Progenitor cell of endocrine pancreas (in vitro differentiated cells): ENCODE measurements around the gene NR5A2. TPM values are rescaled to one million over a fixed set of nuclear protein-coding genes. Genes with fewer than 3 reads are reported as not detected.

Source experiments
- DNase-seq: peaks from one replicate; pipeline ENCODE4 v3.0.0; 2021; ENCODE audit warnings: low spot score; ENCODE audit not compliant: unreplicated experiment
- H3K27ac Mint-ChIP-seq: 2 replicates; pipeline ENCODE4 v1.8.0; 2021; ENCODE audit warnings: mild to moderate bottlenecking, moderate library complexity, mixed read lengths
- H3K27me3 Mint-ChIP-seq: 2 replicates; pipeline ENCODE4 v1.8.0; 2021; ENCODE audit warnings: mixed read lengths
- H3K36me3 Mint-ChIP-seq: 2 replicates; pipeline ENCODE4 v1.8.0; 2022; ENCODE audit warnings: mixed read lengths; ENCODE audit not compliant: insufficient read depth
- H3K4me1 Mint-ChIP-seq: 2 replicates; pipeline ENCODE4 v1.8.0; 2021; ENCODE audit warnings: low read depth, mixed read lengths
- H3K4me3 Mint-ChIP-seq: 2 replicates; pipeline ENCODE4 v1.8.0; 2021; ENCODE audit warnings: low read depth, mild to moderate bottlenecking, moderate library complexity, mixed read lengths
- H3K9me3 Mint-ChIP-seq: 2 replicates; pipeline ENCODE4 v1.8.0; 2021; ENCODE audit warnings: low read depth, mixed read lengths
- total RNA-seq: library from RNA; stranded (reverse); gene quantifications from 2 replicates; pipeline ENCODE4 v1.2.1, GENCODE V29; 2021
- TF ChIP-seq, protein P1 (sequence below): fragments of 200-600 bp; sonication (generic); IDR thresholded peaks from one replicate; pipeline ENCODE4 v1.5.0; 2021; ENCODE audit warnings: antibody characterized with exemption, mild to moderate bottlenecking; ENCODE audit not compliant: unreplicated experiment

NR5A2 gene
- total RNA-seq, 1 donor from 2014 or later: 23.2 TPM

DNA sequence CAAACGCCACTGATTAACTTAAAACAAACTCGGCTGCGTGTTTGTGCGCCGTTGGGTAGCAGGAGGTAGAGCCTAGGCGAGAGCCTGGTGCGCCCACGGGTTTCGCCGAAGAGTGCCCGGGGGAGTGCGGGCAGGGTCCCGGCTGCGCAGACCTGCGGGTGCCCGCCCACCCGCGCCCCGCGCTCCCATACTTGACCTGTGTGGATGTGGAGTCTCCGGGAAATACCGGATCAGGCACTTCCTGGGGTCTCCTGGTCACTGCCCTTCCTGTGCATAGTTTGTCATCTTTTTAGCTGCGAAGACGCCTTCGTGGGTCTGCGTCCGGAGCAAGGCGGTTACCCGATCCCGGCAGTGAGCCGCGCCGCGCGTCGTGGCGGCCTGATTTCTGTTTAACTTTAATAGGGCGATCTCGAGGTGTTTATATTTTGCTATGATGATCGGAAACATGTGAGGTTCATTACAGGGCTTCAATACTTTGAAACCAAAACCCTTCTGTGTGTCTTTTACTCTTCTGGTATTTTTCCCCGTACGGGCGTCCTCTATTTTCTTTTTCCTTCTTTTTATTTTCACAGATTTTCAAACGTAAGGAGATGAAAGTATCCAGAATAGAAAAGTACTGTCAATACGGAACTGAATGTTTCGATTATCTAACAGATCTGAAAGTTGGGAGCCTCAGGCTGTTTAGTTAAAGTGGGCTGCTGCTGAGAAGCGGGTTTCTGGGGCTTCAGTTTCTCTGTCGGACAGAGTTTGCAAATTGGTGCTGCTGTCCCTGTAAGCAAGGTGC lies 15.2 kb downstream of the NR5A2 start:
- peaks cover 33% of the 10 kb centered on the region for H3K4me1 Mint-ChIP-seq
- peaks cover 48% of the 10 kb centered on the region for H3K27me3 Mint-ChIP-seq
- TF ChIP-seq, protein P1, sequence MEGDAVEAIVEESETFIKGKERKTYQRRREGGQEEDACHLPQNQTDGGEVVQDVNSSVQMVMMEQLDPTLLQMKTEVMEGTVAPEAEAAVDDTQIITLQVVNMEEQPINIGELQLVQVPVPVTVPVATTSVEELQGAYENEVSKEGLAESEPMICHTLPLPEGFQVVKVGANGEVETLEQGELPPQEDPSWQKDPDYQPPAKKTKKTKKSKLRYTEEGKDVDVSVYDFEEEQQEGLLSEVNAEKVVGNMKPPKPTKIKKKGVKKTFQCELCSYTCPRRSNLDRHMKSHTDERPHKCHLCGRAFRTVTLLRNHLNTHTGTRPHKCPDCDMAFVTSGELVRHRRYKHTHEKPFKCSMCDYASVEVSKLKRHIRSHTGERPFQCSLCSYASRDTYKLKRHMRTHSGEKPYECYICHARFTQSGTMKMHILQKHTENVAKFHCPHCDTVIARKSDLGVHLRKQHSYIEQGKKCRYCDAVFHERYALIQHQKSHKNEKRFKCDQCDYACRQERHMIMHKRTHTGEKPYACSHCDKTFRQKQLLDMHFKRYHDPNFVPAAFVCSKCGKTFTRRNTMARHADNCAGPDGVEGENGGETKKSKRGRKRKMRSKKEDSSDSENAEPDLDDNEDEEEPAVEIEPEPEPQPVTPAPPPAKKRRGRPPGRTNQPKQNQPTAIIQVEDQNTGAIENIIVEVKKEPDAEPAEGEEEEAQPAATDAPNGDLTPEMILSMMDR: no peak
- no peak for DNase-seq
- peaks cover 11% of the 10 kb centered on the region for H3K36me3 Mint-ChIP-seq
- no peaks in the 10 kb centered on the region for H3K9me3 Mint-ChIP-seq
- H3K4me3 Mint-ChIP-seq: peak overlapping the region; percentile 84
- H3K27ac Mint-ChIP-seq: peak overlapping the region; percentile 91

DNA sequence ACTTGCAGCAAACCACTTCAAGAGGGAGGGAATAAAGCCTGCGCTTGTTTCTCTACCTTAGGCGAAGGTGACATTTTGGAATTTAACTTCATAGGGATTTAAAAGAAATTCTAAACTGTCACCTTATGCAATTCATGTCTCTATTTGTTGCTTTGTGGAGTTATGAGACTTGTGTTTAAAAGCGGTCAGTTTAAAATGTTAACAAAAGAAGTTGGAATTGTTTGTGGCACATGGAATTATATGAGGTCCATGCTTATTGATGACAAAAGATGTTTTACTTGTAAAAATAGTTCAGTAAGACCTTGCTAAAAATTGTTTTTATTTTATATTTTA lies 15.8 kb downstream of the NR5A2 start:
- H3K27ac Mint-ChIP-seq: peak overlapping the region; percentile 91
- no peak for DNase-seq
- H3K27me3 Mint-ChIP-seq: peaks cover 48% of the 10 kb centered on the region
- peak overlapping the region; percentile 75 for H3K4me3 Mint-ChIP-seq
- peaks cover 16% of the 10 kb centered on the region for H3K36me3 Mint-ChIP-seq
- TF ChIP-seq, protein P1: no peak
- H3K4me1 Mint-ChIP-seq: peaks cover 30% of the 10 kb centered on the region
- no peaks in the 10 kb centered on the region for H3K9me3 Mint-ChIP-seq

DNA sequence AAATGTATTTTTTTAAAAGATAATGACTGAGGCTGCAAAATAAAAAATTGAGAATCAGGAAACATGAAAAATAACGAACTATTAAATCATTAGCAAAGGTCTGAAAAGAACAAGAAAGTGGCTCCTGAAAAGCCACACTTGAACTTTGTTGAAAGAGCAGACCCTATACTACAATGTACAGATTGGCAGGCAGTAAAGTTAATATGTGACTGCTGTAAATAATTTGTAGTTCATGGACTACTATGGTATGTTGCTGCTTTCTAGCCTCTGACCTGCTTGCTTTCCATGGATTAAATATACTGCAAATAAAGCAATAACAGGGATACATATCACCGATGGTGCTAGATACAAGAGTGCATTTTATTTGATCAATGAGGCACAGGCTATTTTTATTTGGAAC lies 18.6 kb downstream of the NR5A2 start:
- DNase-seq: no peak
- Mint-ChIP-seq H3K27me3 (peaks cover 34% of the 10 kb centered on the region), H3K9me3 (no peaks in the 10 kb centered on the region), H3K4me3 (no peak overlapping the region), H3K27ac (no peak overlapping the region), H3K36me3 (peaks cover 23% of the 10 kb centered on the region), H3K4me1 (peaks cover 35% of the 10 kb centered on the region)
- TF ChIP-seq, protein P1: no peak

DNA sequence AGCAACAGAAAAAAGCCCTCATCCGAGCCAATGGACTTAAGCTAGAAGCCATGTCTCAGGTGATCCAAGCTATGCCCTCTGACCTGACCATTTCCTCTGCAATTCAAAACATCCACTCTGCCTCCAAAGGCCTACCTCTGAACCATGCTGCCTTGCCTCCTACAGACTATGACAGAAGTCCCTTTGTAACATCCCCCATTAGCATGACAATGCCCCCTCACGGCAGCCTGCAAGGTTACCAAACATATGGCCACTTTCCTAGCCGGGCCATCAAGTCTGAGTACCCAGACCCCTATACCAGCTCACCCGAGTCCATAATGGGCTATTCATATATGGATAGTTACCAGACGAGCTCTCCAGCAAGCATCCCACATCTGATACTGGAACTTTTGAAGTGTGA lies 20.7 kb downstream of the NR5A2 start:
- Mint-ChIP-seq H3K36me3 (peaks cover 33% of the 10 kb centered on the region), H3K27ac (no peak overlapping the region), H3K27me3 (peaks cover 15% of the 10 kb centered on the region), H3K9me3 (no peaks in the 10 kb centered on the region), H3K4me1 (peaks cover 24% of the 10 kb centered on the region), H3K4me3 (no peak overlapping the region)
- TF ChIP-seq, protein P1: no peak
- DNase-seq: no peak

DNA sequence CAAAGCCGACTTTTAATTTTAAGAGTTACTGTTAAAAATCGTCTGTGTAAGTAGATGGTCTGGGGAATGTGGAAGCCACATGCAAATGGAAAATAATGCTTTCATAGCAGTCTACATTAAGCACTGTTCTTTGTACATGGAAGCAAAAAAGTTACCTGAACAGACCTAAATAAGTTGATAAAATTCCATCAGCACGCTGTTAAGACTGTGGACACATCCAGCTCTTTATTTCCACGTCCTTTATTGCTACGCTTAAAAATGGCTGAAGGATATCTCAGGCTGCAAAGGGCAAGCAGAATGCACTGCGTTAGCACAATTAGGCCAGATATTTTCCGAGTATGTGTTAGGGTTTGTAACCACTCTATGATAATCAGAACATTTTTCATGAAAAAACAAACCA lies 22.3 kb downstream of the NR5A2 start:
- no peak overlapping the region for H3K27ac Mint-ChIP-seq
- no peaks in the 10 kb centered on the region for H3K9me3 Mint-ChIP-seq
- TF ChIP-seq, protein P1: no peak
- peaks cover 7% of the 10 kb centered on the region for H3K27me3 Mint-ChIP-seq
- no peak for DNase-seq
- peaks cover 27% of the 10 kb centered on the region for H3K4me1 Mint-ChIP-seq
- no peak overlapping the region for H3K4me3 Mint-ChIP-seq
- peaks cover 31% of the 10 kb centered on the region for H3K36me3 Mint-ChIP-seq
